Stomach (tissue), 19 donors: Measurements from ENCODE around the gene SLITRK2. TPM values are rescaled to one million over a fixed set of nuclear protein-coding genes. Genes with fewer than 3 reads are reported as not detected.
A peak's percentile ranks its signal among the peaks of the same experiment; 100 is the strongest.

Experiments used
- DNase-seq, 2 donors: peaks; one replicate each; pipeline versions ENCODE4 v3.0.0 to v3.0.0-alpha.2; 2013 to 2019
- H3K27ac ChIP-seq, 5 donors: fragments of 200-600 bp in 4 of 5; sonication (generic) in 4 of 5; one replicate each; pipeline ENCODE4 v1.5.1; 2013 to 2019; ENCODE audit warnings: mild to moderate bottlenecking in 1 of 5, moderate library complexity in 1 of 5
- H3K27me3 ChIP-seq, 3 donors: fragments of 200-600 bp; sonication (generic); one replicate each; pipeline ENCODE4 v1.5.1; 2017 to 2019; ENCODE audit warnings: mixed run types in 1 of 3
- H3K36me3 ChIP-seq, 4 donors: fragments of 200-600 bp; sonication (generic); 1 replicate in 3 of 4; 2 replicates in 1 of 4; pipeline ENCODE4 v1.5.1; 2016 to 2019
- H3K4me1 ChIP-seq, 4 donors: fragments of 200-600 bp; sonication (generic); one replicate each; pipeline ENCODE4 v1.5.1; 2016 to 2019
- H3K4me3 ChIP-seq, 4 donors: fragments of 200-600 bp; sonication (generic) in 3 of 4; one replicate each; pipeline ENCODE4 v1.5.1; 2016 to 2019; ENCODE audit warnings: mild to moderate bottlenecking in 1 of 4
- H3K9me3 ChIP-seq, 4 donors: fragments of 200-600 bp; sonication (generic); one replicate each; pipeline ENCODE4 v1.5.1; 2016 to 2019
- CTCF ChIP-seq, 7 experiments: fragments of 450-650 bp in 4 of 7; fragments of 200-600 bp in 3 of 7; sonication (generic) in 3 of 7; IDR thresholded peaks; one replicate each; pipeline ENCODE4 v1.5.1; 2016 to 2019; ENCODE audit warnings: antibody characterized with exemption in 7 of 7, control low read depth in 2 of 7, mild to moderate bottlenecking in 1 of 7
- EP300 ChIP-seq: sonication (generic); formaldehyde crosslinking; IDR thresholded peaks from one replicate; pipeline ENCODE4 v1.6.1; 2017; ENCODE audit warnings: antibody characterized with exemption
- POLR2A ChIP-seq, 4 donors: fragments of 450-650 bp; IDR thresholded peaks; one replicate each; pipeline ENCODE4 v1.6.1; 2016; ENCODE audit warnings: antibody characterized with exemption in 4 of 4, control low read depth in 2 of 4, mild to moderate bottlenecking in 1 of 4, moderate library complexity in 1 of 4
- POLR2AphosphoS5 ChIP-seq, 3 donors: sonication (generic); formaldehyde crosslinking; IDR thresholded peaks; one replicate each; pipeline ENCODE4 v1.6.1; 2016; ENCODE audit warnings: antibody characterized with exemption in 3 of 3
- WGBS, 5 donors: extraction: QIAGEN DNeasy Blood & Tissue Kit in 3 of 5; methylation state at CpG; one replicate each; pipeline versions ENCODE4 v1.1.5 to v1.1.7; 2013 to 2018; 5-methylcytosine and 5-hydroxymethylcytosine counted together
- intact Hi-C: fragments of 100-400 bp; cut with DNase I; formaldehyde crosslinking; loops from one replicate; pipeline ENCODE4 v1.15.1; 2023; ENCODE audit warnings: low total_unique reads
- long read RNA-seq, 10 donors: transcript quantifications; one replicate each; lab custom pipeline, GENCODE V29; 2026
- polyA plus RNA-seq, 3 donors: library from polyadenylated mRNA; stranded (reverse); fragments of 200-250 nt; gene quantifications; one replicate each; pipeline ENCODE4 v1.2.3, GENCODE V29; 2013
- total RNA-seq, 5 donors: library from RNA; depleted of rRNA; stranded (reverse); fragments of >200 nt; gene quantifications; one replicate each; pipeline versions ENCODE4 v1.1.0 to v1.2.3, GENCODE V29; 2014 to 2016
- donor health status: healthy with polysubstance abuse.
- donor health status: Bipolar disorder and iron deficiency.
- donor health status: healthy.

The SLITRK2 gene, protein sequence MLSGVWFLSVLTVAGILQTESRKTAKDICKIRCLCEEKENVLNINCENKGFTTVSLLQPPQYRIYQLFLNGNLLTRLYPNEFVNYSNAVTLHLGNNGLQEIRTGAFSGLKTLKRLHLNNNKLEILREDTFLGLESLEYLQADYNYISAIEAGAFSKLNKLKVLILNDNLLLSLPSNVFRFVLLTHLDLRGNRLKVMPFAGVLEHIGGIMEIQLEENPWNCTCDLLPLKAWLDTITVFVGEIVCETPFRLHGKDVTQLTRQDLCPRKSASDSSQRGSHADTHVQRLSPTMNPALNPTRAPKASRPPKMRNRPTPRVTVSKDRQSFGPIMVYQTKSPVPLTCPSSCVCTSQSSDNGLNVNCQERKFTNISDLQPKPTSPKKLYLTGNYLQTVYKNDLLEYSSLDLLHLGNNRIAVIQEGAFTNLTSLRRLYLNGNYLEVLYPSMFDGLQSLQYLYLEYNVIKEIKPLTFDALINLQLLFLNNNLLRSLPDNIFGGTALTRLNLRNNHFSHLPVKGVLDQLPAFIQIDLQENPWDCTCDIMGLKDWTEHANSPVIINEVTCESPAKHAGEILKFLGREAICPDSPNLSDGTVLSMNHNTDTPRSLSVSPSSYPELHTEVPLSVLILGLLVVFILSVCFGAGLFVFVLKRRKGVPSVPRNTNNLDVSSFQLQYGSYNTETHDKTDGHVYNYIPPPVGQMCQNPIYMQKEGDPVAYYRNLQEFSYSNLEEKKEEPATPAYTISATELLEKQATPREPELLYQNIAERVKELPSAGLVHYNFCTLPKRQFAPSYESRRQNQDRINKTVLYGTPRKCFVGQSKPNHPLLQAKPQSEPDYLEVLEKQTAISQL
- total RNA-seq (1 to 10 TPM in 1 of 5 donors, under 1 TPM in 1, not detected in 3; 0.55 to 3.5 TPM), polyA plus RNA-seq (under 1 TPM in 2 of 3 donors, not detected in 1; under 0.01 to 0.10 TPM)
- long read RNA-seq, donor 1, full-length matches to known transcripts: 5 of 5 reads
- long read RNA-seq, donor 1, partial matches to known transcripts: 0 of 5 reads
- long read RNA-seq, donor 1, other reads (novel, unspliced or antisense): 0 of 5 reads
- long read RNA-seq, donor 2, full-length matches to known transcripts: 4 of 4 reads
- long read RNA-seq, donor 2, partial matches to known transcripts: 0 of 4 reads
- long read RNA-seq, donor 2, other reads (novel, unspliced or antisense): 0 of 4 reads
- long read RNA-seq, donor 3, full-length matches to known transcripts: 1 of 1 reads
- long read RNA-seq, donor 3, partial matches to known transcripts: 0 of 1 reads
- long read RNA-seq, donor 3, other reads (novel, unspliced or antisense): 0 of 1 reads
- long read RNA-seq, donor 4, full-length matches to known transcripts: 1 of 1 reads
- long read RNA-seq, donor 4, partial matches to known transcripts: 0 of 1 reads
- long read RNA-seq, donor 4, other reads (novel, unspliced or antisense): 0 of 1 reads
- long read RNA-seq, donor 5, full-length matches to known transcripts: 2 of 2 reads
- long read RNA-seq, donor 5, partial matches to known transcripts: 0 of 2 reads
- long read RNA-seq, donor 5, other reads (novel, unspliced or antisense): 0 of 2 reads
- long read RNA-seq, donor 6, full-length matches to known transcripts: 13 of 13 reads
- long read RNA-seq, donor 6, partial matches to known transcripts: 0 of 13 reads
- long read RNA-seq, donor 6, other reads (novel, unspliced or antisense): 0 of 13 reads
- long read RNA-seq, donor 7, full-length matches to known transcripts: 5 of 5 reads
- long read RNA-seq, donor 7, partial matches to known transcripts: 0 of 5 reads
- long read RNA-seq, donor 7, other reads (novel, unspliced or antisense): 0 of 5 reads
- long read RNA-seq, donor 8, full-length matches to known transcripts: 4 of 4 reads
- long read RNA-seq, donor 8, partial matches to known transcripts: 0 of 4 reads
- long read RNA-seq, donor 8, other reads (novel, unspliced or antisense): 0 of 4 reads
- long read RNA-seq, donor 9, full-length matches to known transcripts: 4 of 4 reads
- long read RNA-seq, donor 9, partial matches to known transcripts: 0 of 4 reads
- long read RNA-seq, donor 9, other reads (novel, unspliced or antisense): 0 of 4 reads
- long read RNA-seq, donor 10, full-length matches to known transcripts: 2 of 2 reads
- long read RNA-seq, donor 10, partial matches to known transcripts: 0 of 2 reads
- long read RNA-seq, donor 10, other reads (novel, unspliced or antisense): 0 of 2 reads

DNA sequence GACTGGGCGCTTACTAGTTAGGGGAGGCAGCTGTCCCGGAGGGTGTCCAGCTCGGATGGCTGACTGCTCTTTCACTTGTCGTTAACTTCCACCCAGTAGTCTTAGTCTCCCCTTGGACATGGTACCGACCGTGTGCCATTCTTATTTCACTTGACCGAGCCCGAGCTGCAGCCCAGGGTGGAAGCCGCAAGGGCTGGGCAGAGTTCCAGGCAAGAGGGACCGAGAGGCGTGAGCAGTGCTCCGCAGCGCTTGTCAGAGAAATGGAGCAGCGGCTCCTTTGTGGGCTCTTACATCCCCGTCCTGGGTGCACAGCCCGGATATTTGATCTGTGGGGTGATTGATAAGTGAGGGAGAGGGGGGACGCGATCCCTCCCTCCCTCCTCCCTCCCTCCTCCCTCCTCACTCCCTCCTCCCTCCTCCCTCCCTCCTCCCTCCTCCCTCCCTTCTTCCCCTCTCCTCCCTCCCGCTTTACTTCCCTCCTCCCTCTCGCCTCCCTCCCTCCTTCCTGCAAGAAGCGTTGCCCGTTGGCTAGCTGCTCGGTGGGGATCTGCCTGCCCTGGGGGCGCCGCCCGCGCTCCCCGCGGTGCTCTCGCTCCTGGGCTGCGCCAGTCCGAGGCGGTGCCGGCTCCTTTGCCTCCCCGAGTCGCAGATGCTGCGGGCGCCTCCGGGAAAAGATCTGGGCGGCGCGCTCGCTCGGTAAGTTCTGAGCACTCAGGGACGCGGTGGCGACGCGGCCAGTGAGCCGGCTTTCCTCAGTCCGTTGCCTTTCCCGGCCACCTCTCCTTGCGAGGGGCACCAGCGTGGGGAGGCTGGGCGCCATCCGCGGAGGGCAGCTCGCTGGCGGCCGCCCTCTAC lies at the start of gene SLITRK2:
SLITRK2 (plus strand) TSS at position 499 of the 855 bp plus-strand sequence. CDS start 4,597 bp downstream, outside the sequence.
- TF ChIP-seq POLR2AphosphoS5 (IDR thresholded peaks at IDR 0.05) (no peak), EP300 (no peak), POLR2A (IDR thresholded peaks at IDR 0.05) (no peak), CTCF (IDR thresholded peaks at IDR 0.05) (no peak)
- peak in 1 of 2 donors; percentile 49 for DNase-seq
- Histone ChIP-seq H3K4me3 (peak within 1 kb of the TSS; percentile 27 to 36 (median 33)), H3K27ac (no peak within 1 kb of the TSS), H3K9me3 (peaks cover 0 to 8% (median 2%) of the 10 kb centered on the region in 4 donors), H3K27me3 (peaks cover 0 to 57% (median 30%) of the 10 kb centered on the region in 3 donors), H3K36me3 (no peaks in the 10 kb centered on the region), H3K4me1 (peaks cover 0 to 25% (median 13%) of the 10 kb centered on the region in 4 donors)
- intact Hi-C loops: no loop called here
- WGBS, 5 donors: 3 to 25% (median 8%) methylated on average over 9 to 57 of the region's 60 CpGs

DNA sequence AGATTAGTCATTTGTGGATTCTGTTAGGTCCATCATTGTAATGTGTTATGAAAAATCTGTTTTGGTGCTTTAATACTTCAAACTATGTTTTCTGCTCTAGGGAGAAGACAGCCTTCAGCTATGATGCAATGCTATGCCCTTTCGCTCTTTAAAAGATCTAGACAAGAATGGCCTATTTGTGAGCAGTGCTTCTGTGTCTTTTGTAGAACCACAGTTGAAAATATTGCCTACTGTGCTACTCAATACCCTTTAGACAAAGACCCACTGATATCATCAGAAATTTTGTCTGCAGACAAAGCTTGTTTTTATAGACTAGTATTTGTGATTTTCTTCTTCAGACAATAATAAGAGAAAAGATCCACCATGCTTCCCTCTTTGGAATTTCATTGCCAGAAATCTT lies 44.6 kb upstream of the SLITRK2 start:
- intact Hi-C loops: no loop called here
- Histone ChIP-seq H3K9me3 (peaks cover 0 to 6% (median 0%) of the 10 kb centered on the region in 4 donors), H3K27ac (no peak overlapping the region), H3K4me1 (no peaks in the 10 kb centered on the region), H3K36me3 (no peaks in the 10 kb centered on the region), H3K4me3 (no peak overlapping the region), H3K27me3 (no peaks in the 10 kb centered on the region)
- no peak for DNase-seq
- TF ChIP-seq CTCF (IDR thresholded peaks at IDR 0.05): no peak
- TF ChIP-seq POLR2AphosphoS5 (IDR thresholded peaks at IDR 0.05): no peak
- TF ChIP-seq POLR2A (IDR thresholded peaks at IDR 0.05): no peak
- 45 to 100% (median 83%) methylated on average over 1 of the region's 1 CpG for WGBS, 5 donors

DNA sequence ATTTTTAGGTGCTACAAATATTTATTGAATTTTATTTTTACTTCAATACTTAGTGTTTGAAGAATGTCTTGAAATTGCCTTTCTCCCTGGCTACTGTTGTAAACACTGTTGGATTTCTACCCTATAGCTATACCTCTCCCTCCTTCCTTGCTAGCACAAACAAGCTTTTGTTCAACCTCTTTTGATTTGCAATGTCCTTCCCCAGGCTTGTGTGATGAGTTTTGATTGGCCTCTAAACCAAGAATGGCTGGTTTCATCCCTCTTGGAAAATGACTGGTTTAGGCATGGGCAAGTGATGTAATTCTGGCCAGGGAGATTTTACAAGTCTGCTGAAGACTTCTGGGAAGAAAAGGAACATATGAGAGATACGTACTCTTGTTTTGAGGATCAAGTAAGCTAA lies 25.3 kb upstream of the SLITRK2 start:
- TF ChIP-seq EP300: no peak
- TF ChIP-seq CTCF (IDR thresholded peaks at IDR 0.05): no peak
- no peak for TF ChIP-seq POLR2AphosphoS5 (IDR thresholded peaks at IDR 0.05)
- no peak for TF ChIP-seq POLR2A (IDR thresholded peaks at IDR 0.05)
- Histone ChIP-seq H3K4me1 (no peaks in the 10 kb centered on the region), H3K27me3 (no peaks in the 10 kb centered on the region), H3K9me3 (no peaks in the 10 kb centered on the region), H3K36me3 (no peaks in the 10 kb centered on the region), H3K27ac (no peak overlapping the region), H3K4me3 (no peak overlapping the region)
- WGBS, 5 donors: 67 to 83% (median 72%) methylated on average over 1 of the region's 1 CpG
- intact Hi-C loops: no loop called here
- DNase-seq: no peak
